Measurements from ENCODE around the gene NISCH. TPM values are rescaled to one million over a fixed set of nuclear protein-coding genes. Genes with fewer than 3 reads are reported as not detected.

The NISCH gene
- total RNA-seq, 1 donor from 2014 or later = 38.0 TPM

DNA sequence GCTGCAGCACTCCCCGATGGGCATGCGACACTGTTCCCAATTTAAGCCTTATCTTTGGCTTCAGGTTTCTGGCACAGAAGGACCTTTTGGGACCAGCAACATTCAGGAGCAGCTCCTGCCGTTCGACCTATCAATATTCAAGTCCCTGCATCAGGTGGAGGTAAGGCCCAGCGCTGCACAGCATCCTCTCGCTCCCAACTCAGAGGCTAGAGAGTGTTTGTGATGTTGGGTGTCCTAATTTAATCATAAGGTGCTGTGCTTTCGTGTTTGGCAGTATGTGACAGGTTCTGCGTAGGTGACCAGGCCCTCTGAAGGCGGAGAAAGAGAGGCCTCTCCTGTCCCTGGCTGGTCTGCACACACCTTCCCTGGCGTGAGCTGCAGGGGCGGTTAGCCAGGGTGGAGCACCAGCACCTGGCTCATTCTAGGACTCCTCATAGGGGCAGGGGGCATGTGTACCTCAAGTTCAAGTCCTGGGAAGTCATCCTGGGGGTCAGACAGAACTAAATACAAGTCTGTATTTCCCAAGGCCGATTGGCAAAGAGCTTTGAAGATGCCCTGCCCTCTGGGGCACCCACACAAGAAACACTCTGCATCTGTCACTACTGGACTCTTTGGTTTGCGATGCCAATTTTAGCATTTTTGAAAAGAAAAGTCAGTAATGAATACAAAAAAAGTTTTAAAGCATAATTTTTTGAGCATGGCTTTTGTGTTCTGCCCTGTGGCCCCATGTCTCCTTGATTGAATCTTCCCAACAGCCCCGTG lies 17.0 kb downstream of the NISCH start:
- ATAC-seq = no peak

DNA sequence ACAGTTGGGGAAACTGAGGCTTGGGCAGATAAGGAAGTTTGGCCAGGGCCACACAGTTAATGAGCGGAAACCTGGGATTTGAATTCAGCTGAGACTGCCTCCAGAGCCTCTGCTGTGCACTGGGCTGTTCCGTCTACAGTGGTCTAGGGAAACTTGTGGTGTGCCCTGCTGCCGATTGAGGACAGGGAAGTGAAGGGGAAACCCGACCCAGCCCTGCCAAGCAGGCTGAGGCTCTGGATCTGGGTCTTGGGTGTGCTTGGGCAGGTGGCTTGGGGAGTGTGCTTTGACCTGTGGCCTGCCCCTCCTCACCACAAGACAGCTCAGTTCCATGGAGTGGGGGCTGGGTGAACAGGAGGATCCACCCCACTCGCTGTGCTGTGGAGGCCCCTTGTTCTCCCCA lies 17.6 kb downstream of the NISCH start:
- no peak for ATAC-seq

DNA sequence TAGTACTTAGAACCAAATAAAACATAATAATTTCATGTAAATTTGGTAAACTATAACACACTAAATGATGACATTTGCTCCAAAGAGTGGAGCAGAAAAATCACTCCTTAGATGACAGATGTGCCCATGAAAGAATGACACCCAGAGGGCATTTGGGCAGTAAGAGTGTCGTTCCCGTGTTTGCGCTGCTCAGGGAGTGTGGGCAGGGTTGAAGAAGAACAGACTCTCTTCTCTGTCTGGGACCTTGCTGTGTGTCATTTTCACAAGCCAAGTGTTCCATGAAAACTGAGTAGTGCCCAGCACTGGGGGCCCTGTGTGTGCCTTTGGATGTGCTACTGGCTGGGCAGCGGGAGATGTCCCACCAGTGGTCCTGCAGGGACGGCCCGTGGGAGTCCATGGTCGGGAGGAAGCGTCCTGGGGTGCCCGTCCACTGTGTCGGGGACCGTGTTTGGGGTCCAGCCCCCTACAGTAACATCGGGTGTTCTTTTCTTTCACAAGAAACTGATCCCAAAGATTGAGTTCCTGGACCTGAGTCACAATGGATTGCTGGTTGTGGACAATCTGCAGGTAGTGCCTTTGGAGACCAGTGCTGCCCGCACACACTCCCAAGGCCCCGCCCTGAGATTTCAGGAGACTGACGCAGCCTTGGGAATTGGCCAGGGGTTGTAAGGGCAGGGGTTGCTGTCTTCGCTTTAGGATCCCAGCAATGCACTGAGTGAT lies 21.8 kb downstream of the NISCH start:
- no peak for ATAC-seq

DNA sequence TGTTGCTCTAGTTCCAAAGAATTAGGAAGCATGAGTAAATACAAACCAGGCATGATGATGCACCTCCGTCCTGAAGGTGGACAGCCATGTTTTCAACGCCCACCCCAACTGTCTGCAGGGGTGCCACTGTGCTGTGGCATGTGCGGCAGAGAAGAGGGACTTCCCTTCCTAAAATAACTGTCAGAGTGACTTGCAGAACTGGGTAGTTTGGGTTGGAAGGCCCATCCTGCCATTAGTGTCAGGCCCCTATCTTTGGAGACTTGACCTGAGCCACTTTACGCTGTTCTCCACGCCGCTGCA lies 22.3 kb downstream of the NISCH start:
- no peak for ATAC-seq

DNA sequence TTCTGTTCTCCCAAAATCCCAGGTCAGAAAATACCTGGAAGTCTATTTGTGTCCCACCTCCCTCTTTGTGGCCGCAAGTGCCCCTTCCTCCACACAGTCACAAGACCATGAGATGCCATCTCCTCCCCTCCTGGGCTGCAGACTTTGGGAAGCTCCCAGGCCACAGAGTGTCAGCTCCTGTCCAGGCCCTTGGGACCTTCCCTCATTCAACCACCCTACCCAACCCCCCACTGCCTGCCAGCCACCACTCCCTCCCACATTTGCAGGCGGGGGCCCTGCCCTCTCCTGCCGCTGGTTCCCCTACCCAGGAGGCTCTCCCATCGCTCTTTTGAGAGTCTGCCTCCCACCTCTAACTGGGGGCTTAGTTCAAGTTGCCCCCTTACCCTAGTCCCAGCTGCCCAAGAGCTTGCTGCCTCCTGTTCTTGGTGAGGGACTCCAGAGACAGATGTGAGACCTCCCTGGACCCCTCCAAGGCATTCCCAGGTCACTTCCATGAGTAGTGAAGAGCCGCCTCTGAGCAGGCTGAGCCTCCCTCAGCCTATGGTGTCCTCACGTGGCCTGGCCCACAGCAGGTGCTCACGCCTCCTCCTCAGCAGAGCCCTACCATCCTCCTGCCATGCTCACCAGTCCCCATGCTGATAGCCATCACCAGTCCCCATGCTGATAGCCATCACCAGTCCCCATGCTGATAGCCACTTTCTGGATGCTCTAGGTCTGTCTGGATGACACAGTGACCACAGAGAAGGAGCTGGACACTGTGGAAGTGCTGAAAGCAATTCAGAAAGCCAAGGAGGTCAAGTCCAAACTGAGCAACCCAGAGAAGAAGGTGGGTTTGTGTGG lies 23.9 kb downstream of the NISCH start:
- ATAC-seq = no peak

DNA sequence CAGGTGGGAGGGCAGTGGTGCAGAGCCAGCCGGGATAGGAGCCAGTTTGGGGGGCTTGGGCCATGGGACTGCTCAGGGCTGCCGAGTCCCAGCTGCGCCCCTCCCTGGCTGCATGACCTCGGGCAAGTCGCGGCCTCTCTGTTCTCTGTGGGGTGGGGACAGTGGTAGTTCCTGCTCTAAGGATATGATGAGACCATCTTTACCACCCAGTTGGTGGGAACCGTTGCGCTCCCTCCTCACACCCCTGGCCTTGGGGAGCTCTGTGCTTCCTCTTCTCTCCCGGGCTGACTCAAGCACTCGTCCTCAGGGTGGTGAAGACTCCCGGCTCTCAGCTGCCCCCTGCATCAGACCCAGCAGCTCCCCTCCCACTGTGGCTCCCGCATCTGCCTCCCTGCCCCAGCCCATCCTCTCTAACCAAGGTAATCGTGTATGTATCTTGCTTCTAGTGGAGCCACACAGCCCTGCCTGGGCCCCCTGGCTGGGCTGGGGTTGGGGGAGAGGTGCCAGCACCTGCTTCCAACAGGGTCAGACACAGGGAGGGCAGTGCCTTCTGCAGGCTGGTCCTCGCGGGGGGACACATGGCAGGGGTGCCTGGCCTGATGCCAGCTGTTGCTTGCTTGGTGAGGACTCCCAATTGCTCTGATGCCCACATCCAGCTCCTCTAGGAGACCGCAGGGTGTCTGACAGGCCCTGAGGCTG lies 24.6 kb downstream of the NISCH start:
- ATAC-seq = no peak

DNA sequence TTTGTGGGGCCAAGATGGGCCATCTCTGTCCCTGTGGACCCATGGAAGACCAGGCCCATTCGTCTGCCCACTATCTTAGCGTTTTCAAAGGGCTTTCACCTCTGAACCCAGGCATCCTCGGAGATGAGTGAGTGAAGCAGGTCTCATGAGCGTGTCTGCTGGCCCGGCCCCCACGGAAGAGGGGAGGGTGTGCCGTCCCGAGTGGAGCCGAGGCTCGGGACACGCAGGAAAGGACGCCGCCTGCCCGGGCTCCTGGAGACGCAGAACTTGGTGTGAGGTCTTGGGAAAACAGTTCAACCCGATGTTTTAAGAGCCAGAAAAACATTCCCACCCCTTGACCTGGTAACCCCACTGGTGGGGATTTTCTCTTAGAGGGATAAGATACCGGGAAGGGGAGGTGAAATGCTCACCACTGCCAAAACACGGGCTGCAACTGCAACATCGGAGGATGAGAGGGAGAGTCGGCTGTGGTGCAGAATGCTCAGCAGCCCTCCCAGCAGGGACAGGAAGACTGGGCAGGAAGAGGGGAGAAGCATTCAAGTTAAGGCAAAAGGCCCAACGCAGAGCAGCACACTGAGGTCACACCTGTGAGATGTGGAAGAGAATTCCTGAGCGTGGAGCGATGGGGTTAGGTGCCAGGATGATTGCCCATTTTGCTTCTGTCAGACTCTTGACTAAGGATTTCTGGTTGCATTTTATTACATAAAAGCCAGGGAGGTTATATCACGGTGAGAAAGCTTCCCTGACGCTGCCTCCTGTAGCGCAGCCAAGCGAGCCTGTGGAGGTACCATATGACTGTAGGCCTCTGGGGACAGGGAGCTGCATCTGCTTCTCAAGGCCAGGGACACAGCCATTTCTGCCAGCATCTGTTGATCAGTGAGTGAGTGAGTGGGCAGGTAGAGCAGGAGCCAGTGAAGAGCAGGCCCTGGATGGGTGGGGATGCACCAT lies 25.6 kb downstream of the NISCH start:
- ATAC-seq = no peak

DNA sequence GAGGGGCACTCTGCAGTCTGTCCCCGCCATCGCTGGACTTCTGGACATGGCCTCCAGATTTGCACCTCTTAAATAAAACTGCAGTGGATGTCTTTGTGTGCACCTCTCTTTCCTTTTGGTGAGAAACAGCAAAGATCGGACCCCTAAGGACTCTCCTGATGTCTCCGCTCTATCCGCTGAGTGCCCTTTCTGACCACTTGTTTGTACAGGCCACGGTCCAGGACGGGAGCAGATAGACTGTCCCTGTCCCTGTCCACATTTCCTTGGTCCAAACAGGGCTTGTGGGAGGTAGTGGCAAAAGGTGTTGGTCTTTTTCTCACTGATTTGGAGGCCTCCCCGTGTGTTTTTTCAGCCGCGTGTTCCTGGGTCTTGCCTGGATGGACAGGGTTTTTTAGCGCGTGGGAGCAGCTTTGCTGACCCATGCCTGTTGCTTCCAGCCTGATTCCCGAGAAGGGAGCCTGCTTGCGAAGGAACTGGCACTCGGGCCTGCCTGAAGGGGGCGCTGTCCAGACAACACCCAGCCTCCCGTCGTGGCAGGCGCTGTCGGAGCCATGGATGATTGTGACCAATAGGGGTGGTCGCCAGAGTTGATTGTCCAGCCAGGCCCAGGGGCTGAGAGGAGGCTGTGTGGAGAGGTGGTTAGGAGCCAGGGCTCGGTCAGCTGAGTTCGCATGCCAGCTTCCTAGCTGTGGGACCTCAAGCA lies 26.6 kb downstream of the NISCH start:
- no peak for ATAC-seq

DNA sequence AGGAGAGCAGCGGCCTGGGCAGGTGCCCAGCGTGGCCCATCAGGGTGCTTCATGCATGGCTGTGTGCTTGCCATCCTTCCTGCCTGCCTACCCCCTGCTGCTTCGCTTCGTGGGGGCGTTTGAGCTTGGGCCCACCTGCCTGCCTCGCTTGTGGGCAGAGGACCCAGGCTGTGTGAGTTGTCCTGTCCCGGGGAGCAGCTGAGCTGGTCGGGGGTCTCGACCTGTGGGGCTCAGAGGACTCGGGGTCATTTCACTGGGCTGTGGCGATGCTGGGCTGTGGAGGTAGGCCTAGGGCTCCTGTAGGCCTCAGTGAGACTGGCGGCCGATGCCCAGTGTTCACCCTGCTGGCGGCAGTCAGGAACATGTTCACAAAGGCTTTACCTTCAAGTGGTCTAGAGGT lies 27.7 kb downstream of the NISCH start:
- ATAC-seq = peak; percentile 1

DNA sequence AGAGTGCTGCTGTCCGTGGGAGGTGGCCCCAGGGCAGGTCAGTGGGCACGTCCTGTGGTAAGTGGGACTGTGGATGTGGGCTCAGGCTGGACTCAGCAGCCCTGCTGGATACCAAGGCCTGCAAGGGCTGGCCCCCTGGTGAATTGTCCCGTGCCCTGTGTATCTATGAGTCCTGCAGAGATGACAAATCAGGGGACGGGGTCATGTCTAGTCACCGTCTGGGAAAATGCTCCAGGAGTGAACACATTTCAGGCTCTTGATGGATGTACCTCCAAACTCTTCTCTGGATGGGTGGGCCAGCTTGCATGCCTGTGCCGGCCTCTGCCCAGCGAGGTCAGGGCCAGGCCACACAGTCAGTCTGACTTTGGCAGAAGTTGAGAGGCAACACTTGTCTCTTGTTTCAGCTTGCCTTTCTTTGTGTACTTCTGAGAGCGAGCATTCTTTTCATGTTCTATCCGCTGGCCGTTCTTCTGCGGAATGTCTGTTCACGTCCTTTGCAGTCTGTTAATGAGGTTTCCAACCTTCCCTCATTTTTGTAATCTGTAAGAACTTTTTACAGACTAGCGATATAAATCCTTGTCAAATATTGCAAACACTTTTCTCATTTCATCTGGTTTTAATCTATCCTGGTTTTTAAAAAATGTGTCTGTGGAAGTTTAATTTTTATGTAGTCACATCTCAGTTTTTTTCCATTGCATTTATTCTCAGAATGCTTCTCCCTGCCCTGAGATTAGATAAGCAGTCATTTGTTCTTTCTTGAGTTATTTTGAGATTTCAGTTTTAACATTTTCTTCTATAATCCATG lies 28.4 kb downstream of the NISCH start:
- peak; percentile 76 for ATAC-seq

DNA sequence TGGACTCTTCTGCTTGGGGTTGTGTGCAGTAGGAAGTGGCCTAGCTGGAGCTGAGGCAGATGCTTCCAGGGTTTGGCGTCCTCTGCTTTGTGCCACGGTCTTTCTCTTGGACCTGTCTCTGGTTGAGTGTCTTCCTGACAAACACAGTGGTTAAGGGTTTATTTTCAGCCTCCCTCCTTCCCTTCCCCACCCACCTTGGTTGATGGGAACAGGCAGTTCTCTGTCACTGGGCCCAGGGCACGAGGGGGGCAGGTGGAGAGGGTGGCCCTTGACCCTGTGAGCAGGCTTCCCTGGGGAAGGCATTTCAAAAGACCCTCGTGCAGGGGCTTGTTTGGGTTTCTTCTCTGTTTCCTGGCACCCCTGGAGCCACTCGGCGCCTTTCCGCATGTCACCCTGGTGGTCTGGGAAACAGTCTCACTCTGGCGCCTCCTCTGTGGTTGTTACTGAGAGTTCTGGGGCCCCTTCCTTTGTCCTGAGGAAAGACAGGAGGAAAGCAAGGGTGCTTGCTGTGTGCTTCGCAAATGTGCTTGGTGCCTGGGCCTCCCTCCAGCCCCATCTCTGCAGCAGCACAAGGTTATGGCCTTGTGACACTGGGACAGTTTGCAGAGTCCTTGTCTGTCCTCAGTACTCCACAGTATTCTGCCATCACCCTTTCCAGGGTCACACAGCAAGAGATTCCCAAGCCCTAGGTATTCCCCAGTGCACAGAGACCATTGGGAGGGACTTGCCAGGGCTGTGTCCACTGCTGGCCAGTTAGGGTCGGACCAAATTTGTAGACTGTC lies 29.5 kb downstream of the NISCH start:
- ATAC-seq = no peak

DNA sequence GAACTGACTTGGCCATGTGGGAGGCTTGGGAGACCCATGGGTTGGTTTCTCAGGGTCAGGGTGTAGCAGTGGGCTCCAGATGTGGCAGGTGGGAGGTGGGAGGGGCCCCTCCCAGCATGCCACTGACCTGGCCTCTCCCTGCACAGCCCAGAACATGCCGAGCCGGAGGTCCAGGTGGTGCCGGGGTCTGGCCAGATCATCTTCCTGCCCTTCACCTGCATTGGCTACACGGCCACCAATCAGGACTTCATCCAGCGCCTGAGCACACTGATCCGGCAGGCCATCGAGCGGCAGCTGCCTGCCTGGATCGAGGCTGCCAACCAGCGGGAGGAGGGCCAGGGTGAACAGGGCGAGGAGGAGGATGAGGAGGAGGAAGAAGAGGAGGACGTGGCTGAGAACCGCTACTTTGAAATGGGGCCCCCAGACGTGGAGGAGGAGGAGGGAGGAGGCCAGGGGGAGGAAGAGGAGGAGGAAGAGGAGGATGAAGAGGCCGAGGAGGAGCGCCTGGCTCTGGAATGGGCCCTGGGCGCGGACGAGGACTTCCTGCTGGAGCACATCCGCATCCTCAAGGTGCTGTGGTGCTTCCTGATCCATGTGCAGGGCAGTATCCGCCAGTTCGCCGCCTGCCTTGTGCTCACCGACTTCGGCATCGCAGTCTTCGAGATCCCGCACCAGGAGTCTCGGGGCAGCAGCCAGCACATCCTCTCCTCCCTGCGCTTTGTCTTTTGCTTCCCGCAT lies 31.8 kb downstream of the NISCH start:
- ATAC-seq = no peak

DNA sequence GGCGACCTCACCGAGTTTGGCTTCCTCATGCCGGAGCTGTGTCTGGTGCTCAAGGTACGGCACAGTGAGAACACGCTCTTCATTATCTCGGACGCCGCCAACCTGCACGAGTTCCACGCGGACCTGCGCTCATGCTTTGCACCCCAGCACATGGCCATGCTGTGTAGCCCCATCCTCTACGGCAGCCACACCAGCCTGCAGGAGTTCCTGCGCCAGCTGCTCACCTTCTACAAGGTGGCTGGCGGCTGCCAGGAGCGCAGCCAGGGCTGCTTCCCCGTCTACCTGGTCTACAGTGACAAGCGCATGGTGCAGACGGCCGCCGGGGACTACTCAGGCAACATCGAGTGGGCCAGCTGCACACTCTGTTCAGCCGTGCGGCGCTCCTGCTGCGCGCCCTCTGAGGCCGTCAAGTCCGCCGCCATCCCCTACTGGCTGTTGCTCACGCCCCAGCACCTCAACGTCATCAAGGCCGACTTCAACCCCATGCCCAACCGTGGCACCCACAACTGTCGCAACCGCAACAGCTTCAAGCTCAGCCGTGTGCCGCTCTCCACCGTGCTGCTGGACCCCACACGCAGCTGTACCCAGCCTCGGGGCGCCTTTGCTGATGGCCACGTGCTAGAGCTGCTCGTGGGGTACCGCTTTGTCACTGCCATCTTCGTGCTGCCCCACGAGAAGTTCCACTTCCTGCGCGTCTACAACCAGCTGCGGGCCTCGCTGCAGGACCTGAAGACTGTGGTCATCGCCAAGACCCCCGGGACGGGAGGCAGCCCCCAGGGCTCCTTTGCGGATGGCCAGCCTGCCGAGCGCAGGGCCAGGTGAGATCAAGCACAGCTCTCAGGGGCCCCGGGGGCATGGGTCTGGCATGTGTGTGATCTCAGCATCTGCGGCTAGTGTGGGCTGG lies 32.6 kb downstream of the NISCH start:
- ATAC-seq = no peak

DNA sequence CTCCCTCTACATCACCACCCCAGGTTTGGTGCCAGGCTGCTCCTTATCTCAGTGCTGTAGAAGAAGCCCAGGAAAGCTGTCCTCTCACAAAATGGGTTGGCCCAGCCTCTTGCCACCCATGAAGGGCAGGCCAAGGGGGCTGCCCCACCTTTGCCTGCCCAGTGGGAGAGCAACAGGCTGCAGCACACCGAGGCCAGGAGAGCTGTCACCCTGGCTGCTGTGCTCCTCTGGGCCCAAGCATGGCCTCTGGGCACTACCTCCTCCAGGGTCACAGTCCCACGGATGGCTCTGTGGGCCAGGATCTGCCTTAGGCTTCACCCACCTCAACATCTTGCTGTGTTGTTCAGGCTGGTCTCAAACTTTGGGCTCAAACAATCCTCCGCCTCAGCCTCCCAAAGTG lies 33.3 kb downstream of the NISCH start:
- ATAC-seq = no peak

DNA sequence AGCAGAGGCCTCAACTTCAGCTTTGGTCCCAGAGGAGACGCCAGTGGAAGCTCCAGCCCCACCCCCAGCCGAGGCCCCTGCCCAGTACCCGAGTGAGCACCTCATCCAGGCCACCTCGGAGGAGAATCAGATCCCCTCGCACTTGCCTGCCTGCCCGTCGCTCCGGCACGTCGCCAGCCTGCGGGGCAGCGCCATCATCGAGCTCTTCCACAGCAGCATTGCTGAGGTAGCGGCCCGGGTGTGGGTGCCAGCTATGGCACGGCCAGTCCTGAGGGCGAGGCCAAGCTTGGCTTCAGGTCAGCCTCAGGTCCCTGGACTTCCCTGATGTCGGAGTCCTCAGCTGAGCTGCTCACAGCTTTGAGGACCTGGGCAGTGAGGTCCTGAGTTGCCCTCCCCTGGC lies 34.0 kb downstream of the NISCH start:
- no peak for ATAC-seq

DNA sequence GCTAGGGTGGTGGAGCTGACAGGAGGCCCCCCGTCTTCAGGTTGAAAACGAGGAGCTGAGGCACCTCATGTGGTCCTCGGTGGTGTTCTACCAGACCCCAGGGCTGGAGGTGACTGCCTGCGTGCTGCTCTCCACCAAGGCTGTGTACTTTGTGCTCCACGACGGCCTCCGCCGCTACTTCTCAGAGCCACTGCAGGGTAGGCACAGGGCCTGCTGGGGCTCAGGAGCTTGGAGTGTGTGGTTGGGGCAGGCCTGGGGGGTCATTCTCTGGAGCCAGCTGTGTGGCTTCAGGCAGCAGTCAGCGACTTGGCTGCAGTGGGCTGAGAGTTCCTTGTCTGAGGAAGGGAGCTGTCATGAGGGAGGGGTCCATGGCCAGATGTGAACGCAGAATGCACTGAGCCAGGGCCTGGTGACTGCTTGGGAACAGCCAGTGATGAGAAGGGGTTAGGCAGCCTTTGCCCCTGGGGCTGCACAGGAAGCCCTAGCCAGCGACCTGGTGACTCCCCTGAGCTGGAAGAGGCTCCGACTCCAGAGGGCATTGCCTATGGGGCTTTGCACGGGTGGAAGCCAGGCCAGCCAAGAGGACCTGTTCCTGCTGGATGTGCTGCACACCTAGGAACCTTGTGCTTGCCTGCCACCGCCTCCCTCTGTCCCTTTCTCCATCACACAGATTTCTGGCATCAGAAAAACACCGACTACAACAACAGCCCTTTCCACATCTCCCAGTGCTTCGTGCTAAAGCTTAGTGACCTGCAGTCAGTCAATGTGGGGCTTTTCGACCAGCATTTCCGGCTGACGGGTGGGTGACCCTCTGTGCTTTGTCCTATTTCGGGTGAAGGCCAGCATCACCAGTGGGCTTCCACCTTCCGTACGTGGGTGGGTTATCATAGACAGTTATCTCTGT lies 34.9 kb downstream of the NISCH start:
- no peak for ATAC-seq

Data from esophagus mucosa (tissue), 1 donor.